ENCODE results near the gene NAT8L. TPM values are rescaled to one million over a fixed set of nuclear protein-coding genes. Genes with fewer than 3 reads are reported as not detected.
A peak's percentile ranks its signal among the peaks of the same experiment; 100 is the strongest.

The NAT8L gene
- total and polyA plus RNA-seq, 7 donors: 0.72 to 7.2 (median 3.4) TPM

GRCh38 chr4:2043396-2044118, 15.6 kb upstream of the NAT8L start:
- Histone ChIP-seq H3K27me3 (ENCODE audit: insufficient read depth in 3 of 3, low read length in 2 of 3) (peaks cover 0 to 47% (median 18%) of the 10 kb centered on the region in 3 donors), H3K4me1 (peaks cover 12% of the 10 kb centered on the region), H3K9me3 (no peaks in the 10 kb centered on the region), H3K36me3 (ENCODE audit: insufficient read depth in 1 of 2, low read depth in 1 of 2) (no peaks in the 10 kb centered on the region), H3K27ac (no peak overlapping the region), H3K4me3 (no peak overlapping the region)
- DNase-seq (no peak), ATAC-seq (no peak)
- intact Hi-C loops (cut with DNase I): no loop called here
- no peak for TF ChIP-seq CTCF (IDR thresholded peaks at IDR 0.05)
- 56 to 76% (median 64%) methylated on average over 16 to 18 of the region's 18 CpGs for WGBS, 3 donors

DNA sequence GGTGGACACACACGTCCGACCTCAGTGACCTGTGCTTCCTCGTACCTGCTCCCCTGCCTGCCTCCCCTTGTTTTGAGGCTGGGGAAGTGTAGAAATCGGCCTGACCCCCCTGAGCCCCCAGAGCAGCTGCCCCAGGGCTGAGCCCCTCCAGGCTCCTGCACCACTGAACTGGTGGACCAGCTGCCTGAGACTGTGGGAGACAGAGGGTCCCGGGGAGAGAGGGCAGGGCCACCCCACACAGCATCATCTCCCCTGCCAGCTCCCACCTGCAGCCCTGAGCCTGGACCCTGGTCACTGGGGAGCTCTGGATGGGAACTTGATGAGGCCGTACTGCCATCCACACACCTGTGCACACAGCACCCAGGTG, 15.0 kb upstream of the NAT8L start:
- H3K27ac ChIP-seq: no peak overlapping the region
- peaks cover 0 to 43% (median 18%) of the 10 kb centered on the region in 3 donors for H3K27me3 ChIP-seq (ENCODE audit: insufficient read depth in 3 of 3, low read length in 2 of 3)
- ATAC-seq (no peak), DNase-seq (no peak)
- 53 to 74% (median 60%) methylated on average over 6 of the region's 6 CpGs for WGBS, 3 donors
- intact Hi-C loops (cut with DNase I): no loop called here
- H3K4me1 ChIP-seq: peaks cover 12% of the 10 kb centered on the region
- H3K9me3 ChIP-seq: no peaks in the 10 kb centered on the region
- H3K4me3 ChIP-seq: no peak overlapping the region
- H3K36me3 ChIP-seq (ENCODE audit: insufficient read depth in 1 of 2, low read depth in 1 of 2): no peaks in the 10 kb centered on the region
- TF ChIP-seq CTCF (IDR thresholded peaks at IDR 0.05): no peak

DNA sequence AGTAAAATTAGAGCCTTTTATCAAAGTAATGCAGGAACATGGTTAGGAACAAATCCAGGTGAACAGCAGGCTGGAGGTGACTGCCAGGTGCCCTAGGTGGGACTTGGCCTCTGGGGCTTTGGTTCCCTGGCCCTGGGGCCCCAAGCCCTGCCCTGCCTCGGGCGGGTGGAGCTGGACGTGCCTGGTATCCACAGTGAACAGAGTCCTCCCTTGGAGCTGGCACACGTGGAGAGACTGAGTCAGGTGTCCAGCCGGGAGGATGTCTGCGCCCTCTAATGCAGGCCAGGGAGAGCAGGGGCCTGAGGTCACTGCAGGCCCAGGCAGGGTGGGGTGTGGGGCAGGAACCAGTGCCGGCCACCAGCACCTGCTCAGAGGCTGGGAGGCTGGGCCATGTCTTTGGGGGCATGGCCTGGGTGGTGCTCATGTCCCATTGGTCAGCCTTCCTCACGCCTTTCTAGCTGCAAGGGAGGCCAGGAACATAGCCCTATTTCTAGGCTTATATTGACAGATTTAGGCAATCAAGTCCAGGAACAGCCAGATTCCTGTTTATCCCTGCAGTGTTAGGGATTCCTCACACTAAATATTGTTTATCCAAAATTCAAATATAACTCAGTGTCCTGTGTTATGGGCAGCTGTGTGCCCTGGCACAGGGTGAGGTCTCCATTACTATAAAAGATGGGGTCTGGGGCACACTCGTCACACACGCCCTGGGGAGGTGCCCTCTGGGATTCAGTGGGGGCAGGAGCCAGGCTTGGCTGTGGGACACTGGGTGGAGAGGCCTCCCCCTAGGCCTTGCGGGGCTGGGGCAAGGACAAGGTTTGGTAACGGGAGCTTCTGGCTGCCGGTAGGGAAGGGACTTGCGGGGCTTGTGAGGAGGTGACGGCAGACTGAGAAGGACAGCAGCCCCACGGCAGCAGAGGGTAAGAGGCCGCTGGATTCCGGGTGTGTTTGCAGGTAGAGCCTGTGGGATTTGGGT, 14.3 kb upstream of the NAT8L start:
- Histone ChIP-seq H3K27ac (no peak overlapping the region), H3K36me3 (ENCODE audit: insufficient read depth in 1 of 2, low read depth in 1 of 2) (no peaks in the 10 kb centered on the region), H3K9me3 (no peaks in the 10 kb centered on the region), H3K27me3 (ENCODE audit: insufficient read depth in 3 of 3, low read length in 2 of 3) (peaks cover 0 to 37% (median 18%) of the 10 kb centered on the region in 3 donors), H3K4me3 (no peak overlapping the region), H3K4me1 (peaks cover 12% of the 10 kb centered on the region)
- TF ChIP-seq CTCF (IDR thresholded peaks at IDR 0.05): no peak
- intact Hi-C loops (cut with DNase I): no loop called here
- no peak for ATAC-seq
- no peak for DNase-seq
- WGBS, 3 donors: 80 to 88% (median 86%) methylated on average over 18 of the region's 18 CpGs

DNA sequence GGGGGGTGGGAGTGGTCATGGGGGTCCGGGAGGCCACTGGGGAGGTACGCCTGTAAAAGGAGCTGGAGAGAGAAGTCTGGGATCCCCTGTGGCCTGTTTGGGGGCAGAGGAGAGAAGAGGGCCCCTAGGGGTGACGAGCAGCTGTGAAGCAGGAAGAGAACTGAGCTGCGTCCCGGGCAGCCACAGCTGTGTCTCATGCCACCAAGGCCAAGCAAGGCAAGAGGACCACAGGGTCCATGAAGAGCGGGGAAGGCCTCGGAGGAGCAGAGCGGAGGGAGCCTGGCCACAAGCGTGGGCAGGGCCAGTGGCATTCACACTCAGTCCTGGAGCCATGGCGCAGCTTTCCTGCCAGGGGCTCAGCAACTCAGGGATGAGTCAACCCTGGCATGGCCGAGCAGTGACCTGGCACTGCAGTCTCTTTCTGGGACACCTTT, 13.6 kb upstream of the NAT8L start:
- TF ChIP-seq CTCF (IDR thresholded peaks at IDR 0.05): no peak
- H3K9me3 ChIP-seq: no peaks in the 10 kb centered on the region
- intact Hi-C loops (cut with DNase I): no loop called here
- H3K27ac ChIP-seq: peak overlapping the region; percentile 50
- H3K27me3 ChIP-seq (ENCODE audit: insufficient read depth in 3 of 3, low read length in 2 of 3): peaks cover 0 to 30% (median 15%) of the 10 kb centered on the region in 3 donors
- no peaks in the 10 kb centered on the region for H3K36me3 ChIP-seq (ENCODE audit: insufficient read depth in 1 of 2, low read depth in 1 of 2)
- no peak overlapping the region for H3K4me3 ChIP-seq
- H3K4me1 ChIP-seq: peaks cover 12% of the 10 kb centered on the region
- 60 to 64% (median 64%) methylated on average over 11 of the region's 11 CpGs for WGBS, 3 donors
- ATAC-seq (peak; percentile 76 to 85 (median 80)), DNase-seq (peak; percentile 54 to 77)
